ENCODE data around the gene CARF. TPM values are rescaled to one million over a fixed set of nuclear protein-coding genes. Genes with fewer than 3 reads are reported as not detected.

The CARF gene
- total RNA-seq (2014; rRNA removed; shearing (Covaris generic)), result 8.1 and 9.5 TPM in 2 replicates
- 4.3 and 4.8 TPM in 2 replicates for polyA plus RNA-seq (2016; fragmentation: Nextera tagmentation; extraction: Ambion mirVana)

DNA sequence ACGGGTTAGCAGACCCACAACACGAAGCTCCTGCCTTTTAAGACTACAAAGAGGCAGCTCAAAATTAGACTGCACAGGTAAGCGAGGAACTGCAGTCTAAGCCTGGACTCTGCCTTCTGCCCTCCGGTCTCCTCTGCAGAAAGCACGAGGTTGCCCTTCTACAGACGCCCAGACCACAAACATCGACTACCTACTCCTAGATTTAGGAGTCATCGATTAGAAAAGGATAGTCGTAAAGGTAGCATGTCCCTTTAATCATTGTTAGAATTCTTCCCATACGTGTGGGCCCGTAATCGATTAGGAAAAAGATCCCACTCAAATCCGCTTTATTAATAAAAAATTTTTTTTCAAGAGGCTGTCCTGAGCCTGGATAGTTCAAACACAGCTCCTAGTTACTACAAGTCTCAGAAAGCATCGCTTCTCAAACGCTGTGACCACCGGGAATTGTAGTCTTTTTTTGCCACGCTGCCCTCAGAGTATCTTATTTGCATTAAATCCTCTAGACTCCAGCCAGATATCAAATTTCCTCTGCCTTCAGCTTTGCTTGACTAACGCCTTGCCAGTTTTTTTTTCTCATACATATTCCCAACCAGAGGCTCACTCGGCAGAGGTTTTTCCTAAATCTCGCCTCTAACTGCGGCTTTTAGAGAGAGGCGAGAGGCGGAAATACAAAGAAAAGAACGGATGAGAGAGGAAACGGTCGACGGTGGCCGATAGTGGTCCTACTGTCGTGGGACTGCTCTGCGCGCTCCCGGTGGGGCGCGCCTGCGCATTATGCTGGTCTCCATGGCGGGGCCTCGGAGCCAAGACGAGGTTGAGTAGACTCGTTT lies at the start of gene CARF, which contains the start of gene WDR12:
Gene CARF, plus strand, starts transcription at position 764 of the 830 bp plus-strand sequence. CDS start 29,628 bp downstream, outside the sequence.
Gene WDR12, minus strand, starts transcription at position 162 of the 830 bp plus-strand sequence. CDS start 197 bp downstream, outside the sequence.
- no peaks in the 10 kb centered on the region for H3K9me2 ChIP-seq (ENCODE audit: insufficient read depth)
- H3F3A ChIP-seq (ENCODE audit: insufficient read depth), result no peaks in the 10 kb centered on the region
- in situ Hi-C loops (cut with MboI), result no loop called here
- peak; percentile 98 for DNase-seq
- peak within 1 kb of the TSS; percentile 85 for H3K27ac ChIP-seq
- H3K36me3 ChIP-seq (ENCODE audit: low read depth), result no peaks in the 10 kb centered on the region
- H2AFZ ChIP-seq, result peak within 1 kb of the TSS; percentile 98
- H3K27me3 ChIP-seq (replicated peaks; ENCODE audit: insufficient read depth), result no peaks in the 10 kb centered on the region
- no peaks in the 10 kb centered on the region for H4K20me1 ChIP-seq (ENCODE audit: insufficient read depth)
- TF ChIP-seq EZH2 (IDR thresholded peaks at IDR 0.05; ENCODE audit: insufficient read depth, poor library complexity, severe bottlenecking) (no peak), EZH2phosphoT487 (IDR thresholded peaks at IDR 0.05; ENCODE audit: insufficient read depth, low read depth) (no peak)
- H3K9ac ChIP-seq, result peak within 1 kb of the TSS; percentile 92
- peak within 1 kb of the TSS; percentile 92 for H3K4me3 ChIP-seq
- peaks cover 8% of the 10 kb centered on the region for H3K4me1 ChIP-seq (ENCODE audit: insufficient read depth)
- WGBS, 2 experiments (ENCODE audit: low coverage in 1 of 2, low lambda C conversion rate in 2 of 2, missing lambda C conversion rate in 2 of 2), result 0 to 1% methylated on average over 38 to 39 of the region's 39 CpGs
- no peaks in the 10 kb centered on the region for H3K9me3 ChIP-seq (ENCODE audit: low read depth)
- peaks cover 53% of the 10 kb centered on the region for H3K79me2 ChIP-seq (ENCODE audit: insufficient read depth)
- H3K4me2 ChIP-seq (ENCODE audit: unreplicated experiment), result peak within 1 kb of the TSS; percentile 91

DNA sequence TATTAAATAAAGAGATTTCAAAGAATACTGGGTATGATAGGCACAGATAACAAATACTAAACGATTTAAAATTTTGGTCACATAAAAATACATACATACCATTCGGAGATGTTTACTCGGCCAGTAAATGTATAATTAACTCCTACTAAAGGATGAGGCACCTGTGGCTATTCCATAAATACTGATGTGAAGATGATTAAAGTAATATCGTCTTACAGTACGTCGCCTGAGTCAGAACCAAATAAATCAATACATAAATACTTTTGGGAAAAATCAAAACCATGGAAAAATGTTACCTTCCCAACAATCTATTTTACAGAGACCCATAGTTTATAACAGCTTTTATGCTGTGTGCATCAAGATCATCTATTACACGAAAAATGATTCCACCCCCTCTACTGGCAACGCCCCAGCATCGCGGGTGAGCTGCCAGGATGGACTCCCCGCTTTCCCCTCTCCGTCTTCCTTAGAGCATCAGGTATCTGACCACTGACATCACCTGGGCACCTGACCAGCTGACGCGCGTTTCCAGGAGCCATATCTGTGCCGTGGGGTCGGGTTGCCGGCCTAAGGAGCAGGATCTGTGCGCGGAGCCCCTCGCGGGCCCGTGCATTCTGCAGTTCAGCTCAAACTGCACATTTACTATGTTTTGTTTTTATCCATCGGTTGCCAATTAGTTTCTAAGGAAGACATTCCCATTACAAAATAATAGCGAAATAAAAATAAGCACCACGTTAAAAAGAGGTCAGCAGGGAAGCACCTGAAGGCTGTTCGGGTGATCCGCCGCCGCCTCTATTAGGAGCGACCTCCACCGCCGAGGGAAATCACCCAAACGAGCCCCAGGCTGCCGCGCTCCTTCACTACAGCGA lies 41.4 kb upstream of the CARF start:
- H3K4me1 ChIP-seq (ENCODE audit: insufficient read depth), result no peaks in the 10 kb centered on the region
- no peak for TF ChIP-seq EZH2 (IDR thresholded peaks at IDR 0.05; ENCODE audit: insufficient read depth, poor library complexity, severe bottlenecking)
- TF ChIP-seq EZH2phosphoT487 (IDR thresholded peaks at IDR 0.05; ENCODE audit: insufficient read depth, low read depth), result no peak
- no peaks in the 10 kb centered on the region for H3K36me3 ChIP-seq (ENCODE audit: low read depth)
- peaks cover 7% of the 10 kb centered on the region; the same call in 1 of the 2 replicates for H3F3A ChIP-seq (ENCODE audit: insufficient read depth)
- in situ Hi-C loops (cut with MboI), result loop anchor here (25.0 kb wide), 1 partner anchor 283 kb away; no protein-coding TSS in a partner anchor
- DNase-seq, result peak; percentile 80
- H4K20me1 ChIP-seq (ENCODE audit: insufficient read depth), result no peaks in the 10 kb centered on the region
- 2 to 3% methylated on average over 37 of the region's 37 CpGs for WGBS, 2 experiments (ENCODE audit: low coverage in 1 of 2, low lambda C conversion rate in 2 of 2, missing lambda C conversion rate in 2 of 2)
- peak overlapping the region; percentile 97 for H2AFZ ChIP-seq
- H3K27me3 ChIP-seq (replicated peaks; ENCODE audit: insufficient read depth), result no peaks in the 10 kb centered on the region
- peak overlapping the region; percentile 97 for H3K4me2 ChIP-seq (ENCODE audit: unreplicated experiment)
- H3K9me2 ChIP-seq (ENCODE audit: insufficient read depth), result no peaks in the 10 kb centered on the region
- peak overlapping the region; percentile 79 for H3K9ac ChIP-seq
- H3K27ac ChIP-seq, result peak overlapping the region; percentile 51
- H3K79me2 ChIP-seq (ENCODE audit: insufficient read depth), result no peaks in the 10 kb centered on the region
- H3K4me3 ChIP-seq, result peak overlapping the region; percentile 83
- no peaks in the 10 kb centered on the region for H3K9me3 ChIP-seq (ENCODE audit: low read depth)

DNA sequence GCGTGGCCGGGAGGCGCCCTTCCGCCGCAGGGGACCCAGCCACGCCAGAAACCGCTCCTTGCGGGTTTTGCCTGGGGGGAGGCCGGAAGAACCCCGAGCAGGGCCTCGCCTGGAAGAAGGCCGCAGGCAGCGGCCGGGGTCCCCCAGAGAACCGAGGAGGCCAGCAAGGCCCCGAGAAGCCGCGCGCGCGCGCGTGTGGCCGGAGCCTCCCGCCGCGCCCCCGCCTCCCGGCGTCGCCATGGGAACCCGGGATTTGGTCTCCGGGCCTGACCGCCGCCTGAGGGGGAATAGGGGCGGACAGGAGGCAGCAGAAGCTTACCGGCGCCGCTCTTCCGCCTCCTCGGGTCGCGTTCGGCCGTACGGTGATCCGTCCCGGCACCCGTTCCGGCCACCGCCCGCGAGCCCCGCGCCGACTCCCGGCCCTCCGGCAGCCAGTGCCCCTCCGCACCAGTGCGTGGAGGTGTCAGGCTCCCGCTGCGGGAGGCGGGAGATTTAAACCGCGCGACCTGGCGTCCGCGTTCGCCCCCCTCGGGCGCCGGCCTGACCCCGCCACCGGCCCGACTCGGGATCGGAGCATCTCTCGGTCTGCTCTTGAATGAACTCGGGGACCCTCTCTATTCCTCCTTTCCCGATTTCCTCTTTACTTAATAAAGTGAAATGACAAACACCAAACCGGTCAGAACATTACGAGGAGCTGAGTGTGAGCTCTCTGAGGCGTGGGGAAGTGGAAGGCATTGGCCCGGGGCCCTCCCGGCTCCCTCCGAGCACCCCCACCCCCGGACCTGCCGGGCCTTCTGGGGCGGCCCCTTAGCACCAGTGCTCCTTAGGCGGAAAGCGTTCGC lies 40.6 kb upstream of the CARF start, which contains the start of gene ICA1L:
Gene ICA1L, minus strand, starts transcription at position 467 of the 842 bp plus-strand sequence. CDS start 42,757 bp downstream, outside the sequence.
- WGBS, 2 experiments (ENCODE audit: low coverage in 1 of 2, low lambda C conversion rate in 2 of 2, missing lambda C conversion rate in 2 of 2), result 1% methylated on average over 62 to 85 of the region's 93 CpGs
- Histone ChIP-seq H3K27ac (peak within 1 kb of the TSS; percentile 51), H2AFZ (peak within 1 kb of the TSS; percentile 97), H3K4me2 (ENCODE audit: unreplicated experiment) (peak within 1 kb of the TSS; percentile 97), H3K9ac (peak within 1 kb of the TSS; percentile 79), H4K20me1 (ENCODE audit: insufficient read depth) (no peaks in the 10 kb centered on the region), H3K4me1 (ENCODE audit: insufficient read depth) (no peaks in the 10 kb centered on the region), H3F3A (ENCODE audit: insufficient read depth) (peaks cover 13% of the 10 kb centered on the region; the same call in 1 of the 2 replicates), H3K9me3 (ENCODE audit: low read depth) (no peaks in the 10 kb centered on the region), H3K36me3 (ENCODE audit: low read depth) (no peaks in the 10 kb centered on the region), H3K27me3 (replicated peaks; ENCODE audit: insufficient read depth) (no peaks in the 10 kb centered on the region), H3K9me2 (ENCODE audit: insufficient read depth) (no peaks in the 10 kb centered on the region), H3K79me2 (ENCODE audit: insufficient read depth) (no peaks in the 10 kb centered on the region), H3K4me3 (peak within 1 kb of the TSS; percentile 83)
- DNase-seq, result peak; percentile 85
- no peak for TF ChIP-seq EZH2phosphoT487 (IDR thresholded peaks at IDR 0.05; ENCODE audit: insufficient read depth, low read depth)
- TF ChIP-seq EZH2 (IDR thresholded peaks at IDR 0.05; ENCODE audit: insufficient read depth, poor library complexity, severe bottlenecking), result no peak
- in situ Hi-C loops (cut with MboI), result loop anchor here (25.0 kb wide), 1 partner anchor 284 kb away; no protein-coding TSS in a partner anchor

Measured in GM23248 (cell line).